HL-60/S4 treated with phorbol 12-myristate 13-acetate at 8.2 ng/mL for 4 days and 3 days (cell line): Measurements from ENCODE around the gene SMG6.
"Not testable (repeated sequence)": the region's sequence is repeated elsewhere in the genome, so short reads cannot be mapped to it uniquely, and the experiment has no call there.

Source experiments
- in situ Hi-C: fragments of 300-500 bp; cut with MboI; formaldehyde crosslinking; loops from 2 replicates; pipeline ENCODE4 v1.15.0; 2022; ENCODE audit warnings: low sequenced_read_pairs

Gene SMG6

GRCh38 chr17:2309338-2310154 lies 6.0 kb upstream of the SMG6 start:
- in situ Hi-C loops, result no loop called here

GRCh38 chr17:2304931-2305330 lies 1.3 kb upstream of the SMG6 start:
- in situ Hi-C loops, result no loop called here

DNA sequence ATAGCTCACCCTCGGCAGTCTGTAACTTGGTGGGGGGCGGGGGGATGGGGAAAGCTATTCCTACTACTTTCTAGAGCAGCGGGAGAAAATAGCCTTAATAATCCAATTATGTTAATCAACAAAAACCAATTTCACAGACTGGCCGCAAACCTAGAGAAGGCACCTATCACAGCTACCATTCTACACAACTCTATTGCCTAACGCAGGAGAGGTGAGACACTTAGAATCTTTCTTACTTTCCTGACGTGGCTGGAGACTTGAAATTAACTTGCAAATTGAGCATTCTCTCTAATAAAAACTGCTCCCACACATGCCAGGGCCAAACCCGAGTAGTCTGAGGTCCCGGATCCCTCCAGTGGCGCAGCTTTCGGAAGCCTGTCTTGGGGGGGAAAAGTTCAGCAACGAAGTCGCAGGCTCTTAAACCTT lies 794 bp downstream of the SMG6 start:
- in situ Hi-C loops, result no loop called here

DNA sequence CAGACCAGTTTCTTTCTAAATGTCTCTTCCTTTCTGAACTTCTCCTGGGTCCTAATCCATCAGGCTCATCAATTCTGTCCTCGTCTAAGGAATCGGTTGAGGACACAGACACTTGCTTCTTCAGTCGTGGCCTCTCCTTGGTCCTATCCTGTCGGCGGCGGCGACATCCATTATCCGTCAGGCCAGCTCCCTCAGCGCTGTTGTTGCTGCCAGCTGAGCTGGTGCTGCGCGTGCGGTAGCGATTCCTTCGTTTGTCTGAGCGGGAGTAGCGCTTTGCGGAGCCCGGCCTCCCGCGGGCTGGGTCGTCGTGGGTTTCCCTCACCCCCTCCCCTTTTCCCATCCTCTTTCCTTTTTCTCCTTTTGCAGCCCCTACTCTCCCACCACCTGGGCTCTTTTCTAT lies 3.8 kb downstream of the SMG6 start:
- in situ Hi-C loops, result no loop called here

DNA sequence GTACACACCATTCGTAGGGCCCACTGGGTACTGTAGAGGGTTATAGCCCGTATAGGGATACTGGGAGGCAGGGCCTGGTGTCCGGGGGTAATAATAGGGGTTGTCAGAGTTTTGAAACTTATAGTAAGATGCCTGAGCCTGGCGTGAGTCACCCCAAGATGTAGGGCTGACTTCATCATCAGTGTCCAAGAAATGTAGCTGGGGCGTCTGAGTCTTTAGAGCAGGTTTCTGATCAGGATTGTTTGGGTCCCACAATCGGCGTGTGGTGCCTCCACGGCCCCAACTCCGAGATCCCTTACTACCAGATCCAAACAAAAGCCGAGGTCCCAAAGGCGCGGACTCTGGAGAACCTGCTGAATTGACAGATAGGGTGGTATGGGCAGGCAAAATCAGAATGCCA lies 4.4 kb downstream of the SMG6 start:
- in situ Hi-C loops, result no loop called here

DNA sequence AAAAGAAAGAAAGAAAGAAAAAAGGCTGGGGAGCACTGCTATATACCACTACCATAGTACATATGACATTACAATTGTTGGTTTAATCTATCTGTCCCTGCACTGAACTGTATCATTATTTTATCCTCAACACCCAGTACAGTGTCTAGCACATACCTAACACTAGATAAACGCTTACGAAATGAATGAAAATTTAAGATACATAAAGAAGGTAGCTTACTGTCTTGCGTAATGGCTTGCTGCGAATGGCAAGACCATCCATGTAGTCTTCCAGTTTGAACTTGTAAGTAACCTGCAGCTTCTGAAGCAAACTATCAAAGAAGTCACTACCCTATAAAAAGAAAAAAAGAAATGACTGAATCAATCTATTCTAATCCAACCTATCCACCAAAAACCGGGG lies 6.6 kb downstream of the SMG6 start:
- in situ Hi-C loops, result no loop called here

GRCh38 chr17:2295575-2295974 lies 8.0 kb downstream of the SMG6 start:
- in situ Hi-C loops, result no loop called here

- in situ Hi-C loops, result no loop called here
Observed at GRCh38 chr17:2292100-2292499, 11.5 kb downstream of the SMG6 start.

GRCh38 chr17:2289878-2290478 lies 13.6 kb downstream of the SMG6 start:
- in situ Hi-C loops, result no loop called here

- in situ Hi-C loops, result no loop called here
Observed at GRCh38 chr17:2283302-2283701, 20.3 kb downstream of the SMG6 start.

- in situ Hi-C loops, result no loop called here
Observed at GRCh38 chr17:2282297-2282873, 21.2 kb downstream of the SMG6 start.

DNA sequence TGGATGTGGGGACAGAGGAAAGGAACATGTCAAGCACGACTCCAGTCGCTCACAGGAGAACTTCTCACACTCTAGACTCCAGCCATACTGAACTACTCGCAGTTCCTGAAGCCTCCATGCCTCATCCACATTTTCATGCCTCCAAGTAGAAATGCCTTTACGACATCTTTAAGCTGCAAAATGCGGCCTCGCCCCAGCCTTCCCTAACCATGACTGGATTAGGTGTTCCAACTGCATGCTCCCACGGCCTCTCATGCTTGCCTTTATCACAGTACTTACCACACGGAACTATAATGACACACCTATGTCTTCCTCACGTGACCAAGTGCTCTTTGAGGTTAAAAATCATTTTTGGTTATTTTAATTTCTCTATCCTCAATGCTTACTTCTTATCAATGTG lies 23.9 kb downstream of the SMG6 start:
- in situ Hi-C loops, result no loop called here

DNA sequence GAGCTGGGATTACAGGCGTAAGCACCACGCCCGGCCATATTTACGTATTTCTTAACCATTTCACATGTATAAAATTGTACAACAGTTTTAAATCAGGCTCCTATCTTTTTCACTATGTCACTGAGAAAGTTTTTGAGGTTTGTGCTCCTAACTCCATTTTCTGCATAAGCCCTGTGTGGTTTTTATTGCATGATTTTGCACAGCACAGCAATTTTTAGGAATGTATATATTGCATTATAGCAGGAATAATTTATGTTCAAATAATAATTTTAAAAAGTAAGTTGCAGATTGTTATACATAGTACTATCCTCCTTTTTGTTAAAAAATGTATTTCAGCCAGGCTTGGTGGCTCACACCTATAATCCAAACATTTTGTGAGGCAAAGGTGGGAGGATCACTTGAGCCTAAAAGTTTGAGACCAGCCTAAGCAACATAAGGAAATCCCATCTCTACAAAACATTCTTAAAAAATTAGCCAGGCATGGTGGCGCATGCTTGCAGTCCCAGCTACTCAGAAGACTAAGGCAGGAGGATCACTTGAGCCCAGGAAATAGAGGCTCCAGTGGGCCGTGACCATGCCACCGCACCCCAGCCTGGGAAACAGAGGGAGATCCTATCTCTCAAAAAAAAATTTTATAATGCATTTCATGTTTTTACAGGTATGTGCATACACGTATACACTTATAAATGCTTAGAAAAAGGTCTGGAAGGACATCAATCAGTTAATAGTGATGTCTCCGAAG lies 26.0 kb downstream of the SMG6 start:
- in situ Hi-C loops, result no loop called here

- in situ Hi-C loops, result no loop called here
Observed at GRCh38 chr17:2275722-2276121, 27.9 kb downstream of the SMG6 start.

GRCh38 chr17:2274414-2274813 lies 29.2 kb downstream of the SMG6 start:
- in situ Hi-C loops, result no loop called here

- in situ Hi-C loops, result no loop called here
Observed at GRCh38 chr17:2271985-2272702, 31.4 kb downstream of the SMG6 start.

- in situ Hi-C loops, result no loop called here
Observed at GRCh38 chr17:2267354-2267753, 36.2 kb downstream of the SMG6 start.

GRCh38 chr17:2266865-2267228 lies 36.7 kb downstream of the SMG6 start:
- in situ Hi-C loops, result no loop called here

DNA sequence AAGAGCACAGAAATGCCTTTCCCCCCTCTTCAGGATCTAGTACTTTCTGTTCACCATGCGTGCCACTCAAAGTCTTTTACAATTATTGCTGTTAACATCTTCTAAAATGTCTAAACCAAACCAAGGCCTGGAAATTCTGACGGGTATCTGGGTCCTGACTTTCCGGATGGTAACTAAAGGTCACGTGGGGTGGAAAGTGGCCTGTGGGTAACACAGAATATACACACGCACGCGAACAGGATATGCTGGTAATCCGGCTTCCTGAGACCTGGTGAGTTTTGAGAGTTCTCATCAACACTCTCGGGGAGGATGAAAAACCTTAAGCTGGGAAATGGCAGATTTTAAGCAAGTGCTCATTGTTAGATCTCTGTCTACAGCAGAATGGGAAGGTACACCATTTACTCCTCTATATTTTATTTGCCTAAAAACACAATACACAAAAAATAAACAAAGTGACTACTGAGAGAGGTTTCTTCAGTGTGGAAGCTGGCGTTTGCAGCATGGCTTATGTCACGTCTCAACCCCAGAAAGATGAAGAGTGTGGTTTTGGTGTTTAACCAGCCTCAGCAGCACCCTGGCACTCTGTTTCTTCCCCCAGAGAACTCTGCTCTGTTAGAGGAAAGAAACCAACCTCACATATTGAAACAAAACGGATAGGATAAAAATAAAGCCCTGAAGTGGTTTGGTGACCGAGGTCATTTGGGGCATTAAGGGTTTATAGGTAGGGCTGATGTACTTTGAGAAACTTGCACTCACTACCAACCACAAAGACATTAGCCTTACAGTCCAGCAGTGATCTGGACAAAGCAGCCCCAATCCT lies 37.3 kb downstream of the SMG6 start:
- in situ Hi-C loops, result no loop called here

DNA sequence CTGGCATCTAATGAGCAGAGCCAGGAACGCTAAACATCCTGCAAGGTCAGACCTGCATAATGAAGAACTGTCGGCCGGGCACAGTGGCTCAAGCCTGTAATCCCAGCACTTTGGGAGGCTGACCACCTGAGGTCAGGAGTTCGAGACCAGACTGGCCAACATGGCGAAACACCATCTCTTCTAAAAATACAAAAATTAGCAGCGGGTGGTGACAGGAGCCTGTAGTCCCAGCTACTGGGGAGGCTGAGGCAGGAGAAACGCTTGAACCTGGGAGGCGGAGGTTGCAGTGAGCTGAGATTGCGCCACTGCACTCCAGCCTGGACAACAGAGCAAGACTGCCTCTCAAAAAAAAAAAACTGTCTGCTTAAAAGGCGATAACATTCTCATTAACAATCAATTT lies 38.4 kb downstream of the SMG6 start:
- in situ Hi-C loops, result not testable (repeated sequence)
